Measurements from ENCODE around the gene ATP9B.

GRCh38 chr18:79427368-79428225 lies 358.4 kb downstream of the ATP9B start:
- no peak for TF ChIP-seq CTCF (IDR thresholded peaks at IDR 0.05)
- TF ChIP-seq POLR2A (IDR thresholded peaks at IDR 0.05), result no peak

All from right lobe of liver (tissue), 4 donors.